Smooth muscle cell (in vitro differentiated cells): ENCODE data around the gene FREM1. TPM values are rescaled to one million over a fixed set of nuclear protein-coding genes. Genes with fewer than 3 reads are reported as not detected.

Experiments
- DNase-seq: peaks from one replicate; lab custom pipeline; 2025; ENCODE audit not compliant: unreplicated experiment; lab: John Stamatoyannopoulos, UW
- H2AFZ ChIP-seq: fragments of 200-600 bp; sonication (generic); 2 replicates; pipeline ENCODE4 v1.6.0; 2016; ENCODE audit warnings: antibody characterized with exemption, low read depth, mild to moderate bottlenecking
- H3F3A ChIP-seq: fragments of 200-600 bp; sonication (generic); 2 replicates; pipeline ENCODE4 v1.6.0; 2017; ENCODE audit warnings: antibody characterized with exemption, low read depth
- H3K27ac ChIP-seq: fragments of 200-600 bp; sonication (generic); 2 replicates; pipeline ENCODE4 v1.5.1; 2016; ENCODE audit warnings: low read depth, mild to moderate bottlenecking
- H3K27me3 ChIP-seq: fragments of 200-600 bp; sonication (generic); 2 replicates; pipeline ENCODE4 v1.6.1; 2016; ENCODE audit warnings: low read depth, mild to moderate bottlenecking
- H3K36me3 ChIP-seq: fragments of 200-600 bp; sonication (generic); 2 replicates; pipeline ENCODE4 v1.5.1; 2016; ENCODE audit warnings: low read depth
- H3K4me1 ChIP-seq: fragments of 200-600 bp; sonication (generic); 2 replicates; pipeline ENCODE4 v1.5.1; 2016; ENCODE audit warnings: low read depth
- H3K4me2 ChIP-seq: fragments of 200-600 bp; sonication (generic); 2 replicates; pipeline ENCODE4 v1.6.0; 2016; ENCODE audit warnings: mild to moderate bottlenecking
- H3K4me3 ChIP-seq: fragments of 200-600 bp; sonication (generic); 2 replicates; pipeline ENCODE4 v1.5.1; 2016; ENCODE audit warnings: mild to moderate bottlenecking
- H3K79me2 ChIP-seq: fragments of 200-600 bp; sonication (generic); 2 replicates; pipeline ENCODE4 v1.6.0; 2016; ENCODE audit warnings: low read depth, mild to moderate bottlenecking
- H3K9ac ChIP-seq: fragments of 200-600 bp; sonication (generic); 2 replicates; pipeline ENCODE4 v1.6.0; 2016; ENCODE audit warnings: low read depth
- H3K9me3 ChIP-seq: fragments of 200-600 bp; sonication (generic); replicated peaks from 2 replicates; pipeline ENCODE4 v1.5.1; 2016; ENCODE audit warnings: low read depth
- H4K20me1 ChIP-seq: fragments of 200-600 bp; sonication (generic); 2 replicates; pipeline ENCODE4 v1.6.0; 2016; ENCODE audit warnings: low read depth
- WGBS: methylation state at CpG from one replicate; pipeline ENCODE4 v1.1.7; 2016; ENCODE audit warnings: low lambda C conversion rate; 5-methylcytosine and 5-hydroxymethylcytosine counted together
- polyA plus RNA-seq: library from polyadenylated mRNA; unstranded; fragments of >200 nt; fragmentation: Nextera tagmentation; extraction: Ambion mirVana; gene quantifications from 2 replicates; pipeline ENCODE4 v1.2.1, GENCODE V29; 2016
- total RNA-seq: library from RNA; depleted of rRNA; stranded (reverse); fragments of >200 nt; gene quantifications from 2 replicates; pipeline ENCODE4 v1.2.3, GENCODE V29; 2014
- TF ChIP-seq, protein P1 (sequence below): fragments of 200-600 bp; sonication (generic); IDR thresholded peaks from 2 replicates; pipeline ENCODE4 v1.5.1; 2017; ENCODE audit warnings: borderline replicate concordance, mild to moderate bottlenecking, antibody characterized with exemption; ENCODE audit not compliant: insufficient read depth, poor library complexity, severe bottlenecking

FREM1 gene
- total and polyA plus RNA-seq, 2 experiments from 2014 or later, result 18.0 TPM

DNA sequence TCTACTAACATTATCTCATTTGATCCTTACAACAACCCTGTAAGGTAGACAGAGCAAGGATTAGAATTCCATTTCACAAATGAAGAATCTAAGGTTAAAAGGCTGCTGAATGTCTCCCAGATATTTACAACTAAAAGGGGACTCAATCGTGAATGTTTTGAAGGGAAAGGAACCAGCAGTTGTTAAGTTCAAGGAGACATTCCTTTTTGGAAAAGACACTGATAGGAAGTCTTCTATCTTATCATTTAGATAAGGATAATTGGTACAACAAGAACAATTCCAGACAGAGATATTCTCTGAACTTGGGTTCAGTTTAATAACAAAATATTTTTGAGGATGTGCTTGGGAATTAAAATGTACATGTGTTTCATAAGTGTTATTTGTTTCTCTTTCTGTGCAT is 150.2 kb downstream of the FREM1 start:
- Histone ChIP-seq H3K79me2 (no peaks in the 10 kb centered on the region), H3K9ac (no peak overlapping the region), H3K9me3 (no peaks in the 10 kb centered on the region), H4K20me1 (no peaks in the 10 kb centered on the region), H3K4me1 (no peaks in the 10 kb centered on the region), H3K36me3 (no peaks in the 10 kb centered on the region), H3K4me2 (no peak overlapping the region), H3K27ac (no peak overlapping the region), H2AFZ (no peak overlapping the region), H3K4me3 (no peak overlapping the region), H3F3A (no peaks in the 10 kb centered on the region), H3K27me3 (no peaks in the 10 kb centered on the region)
- DNase-seq, result no peak
- TF ChIP-seq, protein P1, sequence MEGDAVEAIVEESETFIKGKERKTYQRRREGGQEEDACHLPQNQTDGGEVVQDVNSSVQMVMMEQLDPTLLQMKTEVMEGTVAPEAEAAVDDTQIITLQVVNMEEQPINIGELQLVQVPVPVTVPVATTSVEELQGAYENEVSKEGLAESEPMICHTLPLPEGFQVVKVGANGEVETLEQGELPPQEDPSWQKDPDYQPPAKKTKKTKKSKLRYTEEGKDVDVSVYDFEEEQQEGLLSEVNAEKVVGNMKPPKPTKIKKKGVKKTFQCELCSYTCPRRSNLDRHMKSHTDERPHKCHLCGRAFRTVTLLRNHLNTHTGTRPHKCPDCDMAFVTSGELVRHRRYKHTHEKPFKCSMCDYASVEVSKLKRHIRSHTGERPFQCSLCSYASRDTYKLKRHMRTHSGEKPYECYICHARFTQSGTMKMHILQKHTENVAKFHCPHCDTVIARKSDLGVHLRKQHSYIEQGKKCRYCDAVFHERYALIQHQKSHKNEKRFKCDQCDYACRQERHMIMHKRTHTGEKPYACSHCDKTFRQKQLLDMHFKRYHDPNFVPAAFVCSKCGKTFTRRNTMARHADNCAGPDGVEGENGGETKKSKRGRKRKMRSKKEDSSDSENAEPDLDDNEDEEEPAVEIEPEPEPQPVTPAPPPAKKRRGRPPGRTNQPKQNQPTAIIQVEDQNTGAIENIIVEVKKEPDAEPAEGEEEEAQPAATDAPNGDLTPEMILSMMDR, result no peak
- 5% methylated on average over 1 of the region's 1 CpG for WGBS

DNA sequence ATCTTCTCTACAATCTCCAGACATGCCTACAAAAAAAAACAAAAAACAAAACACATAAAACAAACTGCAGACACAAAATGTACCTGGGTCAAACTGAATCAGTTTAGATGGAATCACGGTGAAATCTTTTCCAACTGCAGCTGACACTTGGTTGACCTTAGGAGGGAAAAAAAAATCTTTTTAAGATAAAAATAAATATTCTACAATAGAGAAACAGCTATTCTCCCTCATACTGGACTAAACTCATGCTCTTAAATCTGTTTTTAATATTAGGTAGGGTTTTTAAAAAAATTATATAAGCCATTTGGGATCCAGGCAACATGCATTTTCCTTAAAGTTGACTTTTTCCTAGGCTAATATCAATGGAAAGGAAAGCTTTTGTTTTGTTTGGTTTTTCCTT is 153.9 kb downstream of the FREM1 start:
- H3K9me3 ChIP-seq, result no peaks in the 10 kb centered on the region
- H3K27me3 ChIP-seq, result no peaks in the 10 kb centered on the region
- no peak overlapping the region for H3K9ac ChIP-seq
- no peaks in the 10 kb centered on the region for H4K20me1 ChIP-seq
- 59% methylated on average over 1 of the region's 1 CpG for WGBS
- no peak overlapping the region for H3K4me2 ChIP-seq
- H2AFZ ChIP-seq, result no peak overlapping the region
- no peak overlapping the region for H3K27ac ChIP-seq
- no peaks in the 10 kb centered on the region for H3K79me2 ChIP-seq
- H3K4me3 ChIP-seq, result no peak overlapping the region
- H3F3A ChIP-seq, result no peaks in the 10 kb centered on the region
- TF ChIP-seq, protein P1, result no peak
- no peak for DNase-seq
- no peaks in the 10 kb centered on the region for H3K36me3 ChIP-seq
- no peaks in the 10 kb centered on the region for H3K4me1 ChIP-seq

DNA sequence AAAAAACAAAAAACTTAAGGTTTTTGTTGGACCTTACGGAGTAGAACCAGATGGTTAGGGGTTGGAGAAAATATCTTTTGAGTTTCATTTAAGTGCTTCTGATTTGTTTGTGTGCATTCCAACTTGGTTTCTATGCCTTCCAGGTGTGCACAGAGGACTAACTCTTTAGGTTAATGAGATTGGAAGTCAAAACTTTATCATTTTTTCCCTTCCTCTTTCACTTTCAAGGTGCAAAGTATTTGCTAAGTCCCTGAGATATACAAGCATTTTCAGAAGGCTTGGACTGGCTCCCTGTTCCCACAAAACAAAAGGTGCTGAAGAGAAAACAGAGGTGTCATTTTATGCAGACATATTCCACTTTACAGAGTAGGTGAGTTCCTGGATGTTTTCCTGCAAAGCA is 157.4 kb downstream of the FREM1 start:
- WGBS, result 100% methylated on average over 1 of the region's 1 CpG
- H3K79me2 ChIP-seq, result no peaks in the 10 kb centered on the region
- no peak overlapping the region for H2AFZ ChIP-seq
- H3K4me3 ChIP-seq, result no peak overlapping the region
- no peak overlapping the region for H3K9ac ChIP-seq
- no peaks in the 10 kb centered on the region for H3K27me3 ChIP-seq
- no peak overlapping the region for H3K27ac ChIP-seq
- no peak for DNase-seq
- H3F3A ChIP-seq, result no peaks in the 10 kb centered on the region
- TF ChIP-seq, protein P1, result no peak
- no peak overlapping the region for H3K4me2 ChIP-seq
- no peaks in the 10 kb centered on the region for H4K20me1 ChIP-seq
- no peaks in the 10 kb centered on the region for H3K4me1 ChIP-seq
- no peaks in the 10 kb centered on the region for H3K9me3 ChIP-seq
- H3K36me3 ChIP-seq, result peaks cover 4% of the 10 kb centered on the region

DNA sequence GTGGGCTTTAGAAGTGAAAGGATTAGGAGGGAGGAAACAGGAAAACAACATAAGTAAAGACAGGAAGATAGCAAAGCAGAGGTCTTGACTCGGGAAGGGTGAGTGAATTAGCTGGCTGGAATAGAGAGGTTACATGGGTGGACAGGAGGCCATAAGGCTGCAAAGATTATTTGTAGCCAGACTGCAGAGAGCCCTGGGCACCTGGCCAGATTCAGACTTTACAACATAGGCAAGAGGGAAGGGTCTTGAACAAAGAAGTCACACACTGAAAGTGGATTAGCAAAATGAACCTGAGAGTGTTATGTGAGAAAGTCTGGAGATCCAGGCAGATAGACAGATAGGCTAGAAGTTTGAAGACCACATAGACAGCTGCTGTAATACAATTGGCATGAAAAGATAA is 158.0 kb downstream of the FREM1 start:
- no peaks in the 10 kb centered on the region for H3K4me1 ChIP-seq
- no peak overlapping the region for H3K27ac ChIP-seq
- WGBS, result 63% methylated on average over 1 of the region's 1 CpG
- H3K79me2 ChIP-seq, result no peaks in the 10 kb centered on the region
- no peak for DNase-seq
- peaks cover 4% of the 10 kb centered on the region for H3K36me3 ChIP-seq
- no peak overlapping the region for H3K9ac ChIP-seq
- H3K9me3 ChIP-seq, result no peaks in the 10 kb centered on the region
- no peak overlapping the region for H3K4me3 ChIP-seq
- no peaks in the 10 kb centered on the region for H4K20me1 ChIP-seq
- H2AFZ ChIP-seq, result no peak overlapping the region
- H3K4me2 ChIP-seq, result no peak overlapping the region
- H3F3A ChIP-seq, result no peaks in the 10 kb centered on the region
- no peaks in the 10 kb centered on the region for H3K27me3 ChIP-seq
- TF ChIP-seq, protein P1, result no peak
